Naive B cell (primary cell): ENCODE data around the gene PPP2CA. TPM values are rescaled to one million over a fixed set of nuclear protein-coding genes. Genes with fewer than 3 reads are reported as not detected.
"Not testable (repeated sequence)": the region's sequence is repeated elsewhere in the genome, so short reads cannot be mapped to it uniquely, and the experiment has no call there.

Source experiments
- ATAC-seq, 2 donors: fragments of 150-1000 bp; cut with Tn5 transposase; 2 replicates each; pipeline ENCODE4 v1.10.0; 2021; ENCODE audit warnings: low read depth in 2 of 2, mild to moderate bottlenecking in 2 of 2, moderate library complexity in 2 of 2
- DNase-seq: peaks from one replicate; pipeline ENCODE4 v3.0.0; 2022
- H3K27ac Mint-ChIP-seq, 6 donors: one replicate each; pipeline ENCODE4 v1.8.0; 2020 to 2022; ENCODE audit warnings: mild to moderate bottlenecking in 6 of 6, mixed read lengths in 6 of 6, moderate library complexity in 5 of 6, inconsistent platforms in 2 of 6
- H3K27me3 Mint-ChIP-seq, 3 donors: one replicate each; pipeline ENCODE4 v1.8.0; 2021 to 2022; ENCODE audit warnings: mixed read lengths in 3 of 3, mild to moderate bottlenecking in 1 of 3
- H3K36me3 Mint-ChIP-seq, 2 donors: one replicate each; pipeline ENCODE4 v1.8.0; 2020 to 2022; ENCODE audit warnings: mixed read lengths in 2 of 2, inconsistent platforms in 1 of 2, mild to moderate bottlenecking in 1 of 2
- H3K4me1 Mint-ChIP-seq, 3 donors: one replicate each; pipeline ENCODE4 v1.8.0; 2020 to 2022; ENCODE audit warnings: mixed read lengths in 3 of 3, inconsistent platforms in 1 of 3, mild to moderate bottlenecking in 1 of 3, moderate library complexity in 1 of 3
- H3K4me3 Mint-ChIP-seq, 8 donors: one replicate each; pipeline ENCODE4 v1.8.0; 2020 to 2022; ENCODE audit warnings: mild to moderate bottlenecking in 8 of 8, mixed read lengths in 8 of 8, moderate library complexity in 8 of 8, inconsistent platforms in 2 of 8
- H3K9me3 Mint-ChIP-seq, 7 donors: one replicate each; pipeline ENCODE4 v1.8.0; 2020 to 2022; ENCODE audit warnings: mixed read lengths in 7 of 7, mild to moderate bottlenecking in 5 of 7, inconsistent platforms in 2 of 7, moderate library complexity in 1 of 7
- polyA plus RNA-seq, 6 donors: library from polyadenylated mRNA; unstranded; fragments of 300-500 nt; fragmentation: Illumina TruSeq; gene quantifications; one replicate each; pipeline ENCODE4 v1.2.3, GENCODE V29; 2021; ENCODE audit warnings: low read depth in 6 of 6

The PPP2CA gene
- polyA plus RNA-seq, 6 donors from 2014 or later, result 182 to 213 (median 190) TPM

DNA sequence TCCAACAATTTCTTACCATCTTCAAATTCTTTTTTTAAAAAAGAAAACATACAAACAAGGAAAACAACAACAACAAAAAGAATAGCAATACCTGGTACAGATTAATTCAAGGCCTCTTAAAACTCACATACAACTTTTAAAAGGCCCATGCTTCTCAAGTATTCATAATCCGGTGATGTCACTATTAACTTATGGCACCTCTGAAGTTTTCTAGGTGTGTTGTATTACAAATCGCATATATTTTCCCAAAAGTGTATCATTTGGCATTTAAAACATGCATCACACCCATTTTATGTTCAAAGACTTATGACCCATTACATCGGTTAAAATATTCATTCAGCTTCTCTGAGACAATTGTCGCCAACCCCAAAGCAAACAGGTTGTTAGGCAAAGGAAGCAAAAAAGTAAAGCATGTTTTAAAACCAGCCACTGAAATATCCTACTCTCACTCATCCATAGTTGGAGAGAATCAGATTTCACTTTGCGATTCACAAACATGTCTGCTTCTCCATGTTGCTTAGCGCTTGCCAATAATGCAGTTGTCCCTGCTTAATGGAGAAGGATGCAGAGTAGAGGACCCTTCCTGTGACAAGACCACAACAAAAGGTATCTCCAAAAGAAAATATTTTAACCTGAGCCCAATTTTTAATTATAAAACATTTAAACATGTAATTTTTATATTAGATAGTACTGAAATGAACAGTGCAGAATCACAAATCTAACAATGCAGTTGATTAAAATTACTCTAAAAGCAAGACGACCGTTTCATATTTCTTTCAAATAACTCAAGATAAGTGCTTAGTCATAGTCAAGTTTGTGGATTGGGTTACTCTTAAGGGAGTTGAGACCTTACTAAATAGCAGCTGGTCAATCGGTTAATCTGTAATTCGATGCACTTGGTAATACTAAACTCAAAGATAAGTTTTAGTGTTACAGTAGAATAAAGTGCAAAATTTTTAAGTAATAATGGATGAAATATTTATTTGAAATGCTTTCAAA lies 50.7 kb downstream of the PPP2CA start:
- H3K27me3 Mint-ChIP-seq, result no peaks in the 10 kb centered on the region
- H3K4me3 Mint-ChIP-seq, result peak overlapping the region; percentile 95 to 99 (median 96)
- peak overlapping the region in 2 of 6 donors; percentile 98 to 99 for H3K27ac Mint-ChIP-seq
- peaks cover 6 to 12% of the 10 kb centered on the region in 2 donors for H3K36me3 Mint-ChIP-seq
- DNase-seq (no peak), ATAC-seq (no peak)
- H3K9me3 Mint-ChIP-seq, result no peaks in the 10 kb centered on the region
- peaks cover 27 to 40% (median 35%) of the 10 kb centered on the region in 3 donors for H3K4me1 Mint-ChIP-seq

DNA sequence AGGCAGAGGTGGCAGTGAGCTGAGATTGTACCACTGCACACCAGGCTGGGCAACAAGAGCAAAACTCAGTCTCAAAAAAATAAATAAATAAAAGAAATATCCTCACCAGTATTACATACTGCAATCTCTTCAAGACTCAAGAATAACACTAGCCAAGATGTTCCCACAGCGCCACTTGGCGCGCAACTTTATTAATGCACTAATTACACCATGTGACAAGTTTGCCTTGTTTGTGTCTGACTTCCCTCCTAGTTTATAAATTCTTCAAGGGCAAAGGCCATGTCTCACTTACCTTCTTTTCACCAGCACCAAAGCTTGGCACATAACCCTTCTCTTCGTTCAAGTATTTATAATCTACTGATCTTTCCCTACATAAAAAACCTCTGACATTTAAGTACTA lies 53.9 kb downstream of the PPP2CA start:
- no peaks in the 10 kb centered on the region for H3K9me3 Mint-ChIP-seq
- DNase-seq (no peak), ATAC-seq (no peak)
- H3K36me3 Mint-ChIP-seq, result peaks cover 16 to 22% of the 10 kb centered on the region in 2 donors
- H3K4me1 Mint-ChIP-seq, result peaks cover 30 to 46% (median 35%) of the 10 kb centered on the region in 3 donors
- no peaks in the 10 kb centered on the region for H3K27me3 Mint-ChIP-seq
- peak overlapping the region in 2 of 8 donors; percentile 35 to 65 for H3K4me3 Mint-ChIP-seq
- H3K27ac Mint-ChIP-seq, result no peak overlapping the region

DNA sequence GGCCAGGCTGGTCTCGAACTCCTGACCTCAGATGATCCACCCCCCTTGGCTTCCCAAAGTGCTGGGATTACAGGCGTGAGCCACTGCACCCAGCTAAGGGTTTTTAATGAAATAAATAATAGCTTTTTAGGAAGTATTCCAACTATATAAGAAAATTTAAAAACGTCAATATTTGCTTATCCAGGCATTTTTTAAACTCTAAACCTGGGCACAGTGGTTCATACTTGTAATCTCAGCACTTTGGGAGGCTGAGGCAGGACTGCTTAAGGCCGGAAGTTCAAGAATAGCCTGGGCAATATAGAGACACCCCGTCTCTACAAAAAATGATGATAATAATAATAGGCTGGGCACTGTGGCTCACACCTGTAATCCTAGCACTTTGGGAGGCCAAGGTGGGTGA lies 63.3 kb downstream of the PPP2CA start:
- ATAC-seq (no peak), DNase-seq (no peak)
- no peak overlapping the region for H3K27ac Mint-ChIP-seq
- no peaks in the 10 kb centered on the region for H3K27me3 Mint-ChIP-seq
- no peaks in the 10 kb centered on the region for H3K9me3 Mint-ChIP-seq
- H3K4me1 Mint-ChIP-seq, result peaks cover 8 to 18% (median 9%) of the 10 kb centered on the region in 3 donors
- H3K36me3 Mint-ChIP-seq, result peaks cover 36 to 37% of the 10 kb centered on the region in 2 donors
- H3K4me3 Mint-ChIP-seq, result no peak overlapping the region

DNA sequence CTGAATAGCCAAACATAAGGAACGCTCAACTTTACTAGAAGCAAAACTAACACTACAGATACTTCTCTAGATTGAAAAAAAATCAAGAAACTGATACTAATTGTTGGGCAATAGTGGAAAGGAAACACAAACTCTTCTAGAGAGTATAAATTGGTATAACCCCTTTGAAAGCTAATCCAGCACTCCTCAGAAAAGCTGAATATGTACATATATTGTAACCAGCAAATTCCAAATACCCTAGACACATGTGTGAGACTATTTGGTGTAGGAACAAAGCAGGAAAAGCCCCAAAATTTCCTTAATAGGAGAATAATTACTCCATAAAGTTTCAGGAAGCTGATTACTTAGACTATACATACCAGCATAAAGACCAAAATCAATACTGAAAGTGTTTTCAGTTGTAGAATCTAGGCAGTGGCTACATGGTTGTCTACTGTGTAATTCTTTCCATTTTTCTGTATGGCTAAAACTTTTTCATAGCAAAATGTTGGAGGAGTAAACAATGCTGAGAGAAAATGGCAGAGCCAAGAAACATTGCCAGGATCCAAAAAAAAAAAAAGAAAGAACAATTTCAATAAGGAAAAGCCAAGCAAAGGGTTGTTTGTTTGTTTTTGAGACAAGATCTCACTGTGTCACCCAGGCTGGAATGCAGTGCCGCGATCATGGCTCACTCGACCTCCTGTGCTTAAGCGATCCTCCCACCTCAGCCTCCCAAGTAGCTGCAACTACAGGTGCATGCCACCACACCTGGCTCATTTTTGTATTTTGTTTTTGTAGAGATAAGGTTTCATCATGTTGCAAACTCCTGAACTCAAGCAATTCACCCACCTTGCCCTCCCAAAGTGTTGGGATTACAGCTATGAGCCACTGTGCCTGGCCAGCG lies 64.1 kb downstream of the PPP2CA start:
- Mint-ChIP-seq H3K27me3 (no peaks in the 10 kb centered on the region), H3K4me3 (no peak overlapping the region), H3K4me1 (peaks cover 8 to 18% (median 8%) of the 10 kb centered on the region in 3 donors), H3K9me3 (no peaks in the 10 kb centered on the region), H3K36me3 (peaks cover 36 to 37% of the 10 kb centered on the region in 2 donors), H3K27ac (no peak overlapping the region)
- no peak for ATAC-seq
- DNase-seq, result no peak

DNA sequence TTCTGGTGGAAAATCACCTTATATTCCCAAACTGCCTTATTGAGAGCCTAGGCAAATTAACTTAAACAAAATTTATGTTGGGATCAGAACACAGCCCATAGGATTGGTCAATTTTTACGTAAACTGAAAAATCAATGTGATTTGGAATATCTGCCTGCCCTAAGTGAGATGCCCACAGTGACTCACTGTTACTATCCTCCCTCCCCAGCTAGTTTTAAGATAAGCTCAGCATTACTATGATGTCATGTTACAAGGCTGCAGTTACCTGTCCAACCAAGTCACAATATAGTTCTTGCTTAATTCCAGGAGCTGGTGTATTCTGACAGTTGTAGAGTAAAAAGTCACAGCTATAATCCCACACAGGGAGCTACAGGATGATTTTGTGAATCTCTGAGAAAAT lies 72.2 kb downstream of the PPP2CA start:
- H3K27ac Mint-ChIP-seq, result no peak overlapping the region
- no peak overlapping the region for H3K4me3 Mint-ChIP-seq
- H3K9me3 Mint-ChIP-seq, result no peaks in the 10 kb centered on the region
- H3K27me3 Mint-ChIP-seq, result no peaks in the 10 kb centered on the region
- ATAC-seq (no peak), DNase-seq (no peak)
- H3K36me3 Mint-ChIP-seq, result peaks cover 25 to 26% of the 10 kb centered on the region in 2 donors
- H3K4me1 Mint-ChIP-seq, result peaks cover 0 to 15% (median 0%) of the 10 kb centered on the region in 3 donors

DNA sequence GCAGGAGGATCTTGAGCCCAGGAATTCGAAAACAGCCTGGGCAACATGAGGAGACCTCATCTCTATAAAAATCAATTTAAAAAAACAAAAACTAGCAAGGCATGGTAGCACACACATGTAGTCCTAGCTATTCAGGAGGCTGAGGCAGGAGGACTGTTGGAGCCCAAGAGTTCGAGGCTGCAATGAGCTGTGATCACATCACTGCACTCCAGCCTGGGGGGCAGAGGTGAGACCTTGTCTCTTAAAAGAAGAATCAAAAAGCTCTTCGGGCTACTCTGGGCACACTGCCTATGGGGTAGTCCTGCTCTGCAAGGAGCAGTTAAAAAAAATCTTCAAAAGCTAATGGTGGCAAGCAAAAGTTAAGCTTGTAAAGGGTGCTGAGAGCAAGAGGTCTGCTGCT lies 72.6 kb downstream of the PPP2CA start:
- peaks cover 23 to 24% of the 10 kb centered on the region in 2 donors for H3K36me3 Mint-ChIP-seq
- ATAC-seq, result no peak
- no peak overlapping the region for H3K4me3 Mint-ChIP-seq
- H3K27ac Mint-ChIP-seq, result peak overlapping the region in 1 of 6 donors; percentile 76
- H3K4me1 Mint-ChIP-seq, result peaks cover 0 to 15% (median 0%) of the 10 kb centered on the region in 3 donors
- no peak for DNase-seq
- no peaks in the 10 kb centered on the region for H3K9me3 Mint-ChIP-seq
- H3K27me3 Mint-ChIP-seq, result no peaks in the 10 kb centered on the region

DNA sequence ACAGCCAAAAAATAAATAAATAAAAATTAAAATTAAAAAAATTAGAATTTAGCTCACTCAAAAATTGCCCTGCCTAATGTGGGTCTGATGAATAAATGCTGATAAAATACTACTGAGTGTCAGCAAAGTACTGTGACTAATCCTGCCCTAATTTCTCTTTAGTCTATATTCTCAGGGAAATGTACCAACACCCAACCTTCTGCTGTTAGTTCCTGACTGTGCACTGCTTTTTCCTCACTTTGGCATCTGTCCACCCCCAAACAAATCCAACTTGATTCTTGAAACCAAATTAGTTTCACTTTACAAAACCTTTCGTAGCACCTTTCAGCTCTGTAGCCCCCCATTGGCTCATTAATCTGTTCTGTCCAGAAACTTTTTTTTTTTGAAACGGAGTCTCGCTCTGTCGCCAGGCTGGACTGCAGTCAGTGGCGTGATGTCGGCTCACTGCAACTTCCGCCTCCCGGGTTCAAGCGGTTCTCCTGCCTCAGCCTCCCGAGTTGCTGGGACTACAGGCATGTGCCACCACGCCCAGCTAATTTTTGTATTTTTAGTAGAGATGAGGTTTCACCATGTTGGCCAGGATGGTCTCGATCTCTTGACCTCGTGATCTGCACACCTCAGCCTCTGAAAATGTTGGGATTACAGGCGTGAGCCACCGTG lies 73.6 kb downstream of the PPP2CA start:
- DNase-seq, H3K9me3 Mint-ChIP-seq, H3K4me3 Mint-ChIP-seq, H3K27me3 Mint-ChIP-seq, ATAC-seq: not testable (repeated sequence)
- Mint-ChIP-seq H3K36me3 (peaks cover 17 to 18% of the 10 kb centered on the region in 2 donors), H3K4me1 (peaks cover 0 to 16% (median 0%) of the 10 kb centered on the region in 3 donors), H3K27ac (peak overlapping the region in 3 of 6 donors; percentile 11 to 76 (median 58))

DNA sequence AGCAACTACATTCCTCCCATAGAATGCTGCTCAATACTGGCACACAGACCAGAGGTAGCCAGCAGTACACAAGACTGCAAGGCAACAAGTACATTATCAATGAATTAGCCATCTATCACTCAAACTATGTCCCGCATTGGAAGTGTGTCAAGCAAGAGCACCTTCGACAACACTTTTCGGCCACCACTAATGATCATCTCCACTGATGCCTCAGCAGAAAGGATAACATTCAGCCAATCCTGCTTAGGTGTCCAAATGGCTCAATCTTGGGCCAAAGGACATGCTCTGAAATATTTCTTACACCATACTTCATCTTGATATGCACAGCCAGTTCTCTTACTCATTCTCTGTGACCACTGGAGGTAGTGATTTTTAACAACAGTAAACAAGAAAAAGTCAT lies 74.2 kb downstream of the PPP2CA start:
- DNase-seq, result no peak
- Mint-ChIP-seq H3K9me3 (no peaks in the 10 kb centered on the region), H3K27ac (peak overlapping the region in 1 of 6 donors; percentile 58), H3K4me3 (no peak overlapping the region), H3K4me1 (peaks cover 0 to 18% (median 0%) of the 10 kb centered on the region in 3 donors), H3K36me3 (peaks cover 17 to 18% of the 10 kb centered on the region in 2 donors), H3K27me3 (no peaks in the 10 kb centered on the region)
- no peak for ATAC-seq

DNA sequence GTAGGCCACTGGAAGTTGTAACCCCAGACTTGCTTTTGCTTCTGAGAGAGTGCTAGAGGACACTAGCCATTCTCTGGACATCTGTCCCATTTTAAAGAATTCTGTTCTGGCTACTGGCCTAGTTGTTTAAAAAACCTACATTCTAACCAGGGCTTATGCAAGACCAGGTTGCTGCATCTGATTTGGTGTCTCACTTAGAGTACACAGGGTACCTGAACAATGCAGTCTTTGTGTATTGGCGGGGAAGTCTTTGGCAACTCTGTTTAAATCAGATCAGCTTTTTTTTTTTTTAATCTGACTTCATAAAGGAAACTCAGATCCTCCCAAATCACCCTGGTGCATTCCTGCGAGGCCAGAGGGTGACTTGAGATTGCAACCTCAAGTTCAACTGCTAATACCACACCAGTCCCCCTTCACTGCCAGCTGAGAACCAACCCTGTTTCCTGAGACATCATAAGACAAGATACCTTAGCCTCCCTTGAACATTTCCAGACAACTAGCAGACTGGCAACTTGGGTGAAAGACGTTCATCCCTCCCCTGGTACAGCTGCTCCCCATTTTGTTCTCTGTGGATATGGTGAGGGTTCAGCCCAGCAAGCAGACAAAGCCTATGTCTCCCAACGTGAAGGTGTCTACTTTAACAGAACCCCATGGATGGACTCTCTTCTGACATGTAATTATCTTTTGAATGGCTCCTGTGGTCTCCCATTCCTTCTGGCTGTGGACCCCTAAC lies 76.1 kb downstream of the PPP2CA start:
- no peak for DNase-seq
- Mint-ChIP-seq H3K36me3 (peaks cover 7 to 9% of the 10 kb centered on the region in 2 donors), H3K27me3 (no peaks in the 10 kb centered on the region), H3K4me1 (peaks cover 5 to 13% (median 10%) of the 10 kb centered on the region in 3 donors), H3K27ac (peak overlapping the region in 4 of 6 donors; percentile 67 to 82 (median 75)), H3K9me3 (no peaks in the 10 kb centered on the region), H3K4me3 (peak overlapping the region in 1 of 8 donors; percentile 22)
- ATAC-seq, result no peak

DNA sequence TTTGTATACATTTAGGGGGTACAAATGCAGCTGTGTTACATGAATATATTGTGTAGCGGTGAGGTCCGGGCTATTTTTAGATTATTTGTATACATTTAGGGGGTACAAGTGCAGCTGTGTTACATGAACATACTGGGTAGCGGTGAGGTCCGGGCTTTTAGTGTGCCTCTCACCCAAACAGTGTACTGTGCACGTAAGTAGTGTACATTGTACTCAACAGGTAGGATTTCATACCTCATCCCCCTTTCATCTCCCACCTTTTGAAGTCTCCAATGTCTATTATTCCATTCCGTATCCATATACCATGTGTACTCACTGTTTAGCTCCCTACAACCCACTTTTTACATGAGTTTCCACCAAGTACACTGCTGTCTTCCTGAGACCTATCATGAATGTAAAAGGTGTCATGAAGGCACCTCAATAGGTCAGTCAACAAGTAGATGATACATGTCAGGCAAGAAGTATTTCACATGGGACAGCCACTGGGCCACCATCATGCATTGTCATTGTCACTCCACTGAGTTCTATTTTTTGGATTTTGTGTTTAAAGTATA lies 76.8 kb downstream of the PPP2CA start:
- DNase-seq, result no peak
- Mint-ChIP-seq H3K27ac (peak overlapping the region in 5 of 6 donors; percentile 26 to 71 (median 42)), H3K27me3 (no peaks in the 10 kb centered on the region), H3K36me3 (peaks cover 7 to 9% of the 10 kb centered on the region in 2 donors), H3K4me1 (peaks cover 5 to 15% (median 10%) of the 10 kb centered on the region in 3 donors), H3K9me3 (no peaks in the 10 kb centered on the region), H3K4me3 (no peak overlapping the region)
- no peak for ATAC-seq

DNA sequence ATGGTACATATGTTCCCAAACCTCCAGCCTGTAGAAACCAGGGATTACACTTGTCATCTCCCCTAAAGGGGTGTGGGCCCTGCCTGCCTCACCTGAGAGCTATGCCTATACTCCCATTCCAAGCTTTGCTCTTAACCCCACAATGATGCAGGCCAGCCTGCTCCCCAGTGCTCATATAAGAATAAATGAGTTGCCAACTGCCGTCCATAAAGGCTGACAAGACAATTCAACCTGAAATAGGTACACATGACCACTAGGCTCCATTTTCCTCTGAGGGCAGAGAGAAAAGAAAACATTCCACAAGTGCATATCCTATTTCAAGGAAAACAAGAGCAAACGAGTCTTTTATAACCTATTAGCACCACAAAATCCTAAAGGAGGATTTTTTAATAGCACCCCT lies 77.6 kb downstream of the PPP2CA start:
- Mint-ChIP-seq H3K27me3 (no peaks in the 10 kb centered on the region), H3K4me1 (peaks cover 5 to 15% (median 10%) of the 10 kb centered on the region in 3 donors), H3K4me3 (no peak overlapping the region), H3K36me3 (peaks cover 5 to 7% of the 10 kb centered on the region in 2 donors), H3K27ac (peak overlapping the region in 1 of 6 donors; percentile 80), H3K9me3 (no peaks in the 10 kb centered on the region)
- ATAC-seq (no peak), DNase-seq (no peak)
